ENCODE data around the gene ZNF354C.

Gene ZNF354C

GRCh38 chr5:179113945-179114641 is 53.9 kb downstream of the ZNF354C start:
- no peak for DNase-seq (ENCODE audit: low read depth)

- no peak for DNase-seq (ENCODE audit: low read depth)
These were observed 54.6 kb downstream of the ZNF354C start for GRCh38 chr5:179114756-179115155.

GRCh38 chr5:179115307-179115706 is 55.1 kb downstream of the ZNF354C start:
- DNase-seq (ENCODE audit: low read depth) = no peak

- no peak for DNase-seq (ENCODE audit: low read depth)
These were observed 55.8 kb downstream of the ZNF354C start for GRCh38 chr5:179115845-179116524.

GRCh38 chr5:179118338-179118737 is 58.2 kb downstream of the ZNF354C start:
- no peak for DNase-seq (ENCODE audit: low read depth)

- DNase-seq (ENCODE audit: low read depth) = no peak
These were observed 58.7 kb downstream of the ZNF354C start for GRCh38 chr5:179118756-179119414.

- no peak for DNase-seq (ENCODE audit: low read depth)
These were observed 59.4 kb downstream of the ZNF354C start for GRCh38 chr5:179119415-179120170.

- DNase-seq (ENCODE audit: low read depth) = no peak
These were observed 60.3 kb downstream of the ZNF354C start for GRCh38 chr5:179120421-179120861.

- DNase-seq (ENCODE audit: low read depth) = no peak
These were observed 60.9 kb downstream of the ZNF354C start for GRCh38 chr5:179120951-179121666.

- no peak for DNase-seq (ENCODE audit: low read depth)
These were observed 61.5 kb downstream of the ZNF354C start for GRCh38 chr5:179121667-179122111.

GRCh38 chr5:179122411-179123108 is 62.4 kb downstream of the ZNF354C start:
- DNase-seq (ENCODE audit: low read depth) = no peak

- DNase-seq (ENCODE audit: low read depth) = no peak
These were observed 62.9 kb downstream of the ZNF354C start for GRCh38 chr5:179123109-179123426.

- DNase-seq (ENCODE audit: low read depth) = no peak
These were observed 63.5 kb downstream of the ZNF354C start for GRCh38 chr5:179123491-179124272.

GRCh38 chr5:179124273-179124852 is 64.2 kb downstream of the ZNF354C start:
- DNase-seq (ENCODE audit: low read depth) = no peak

GRCh38 chr5:179124853-179125788 is 64.9 kb downstream of the ZNF354C start:
- no peak for DNase-seq (ENCODE audit: low read depth)

GRCh38 chr5:179125789-179126505 is 65.8 kb downstream of the ZNF354C start:
- DNase-seq (ENCODE audit: low read depth) = no peak

GRCh38 chr5:179126506-179126991 is 66.4 kb downstream of the ZNF354C start:
- no peak for DNase-seq (ENCODE audit: low read depth)

Measured in stimulated activated CD8-positive, alpha-beta memory T cell treated with anti-CD3 and anti-CD28 coated beads, Interleukin-12 subunit alpha, Interleukin-12 subunit beta, amount 100 ng/mL, for 1 hour (primary cell).